Right atrium auricular region (tissue), 2 donors: ENCODE data around the gene XAB2. TPM values are rescaled to one million over a fixed set of nuclear protein-coding genes. Genes with fewer than 3 reads are reported as not detected.

Experiments used
- DNase-seq: peaks from one replicate; pipeline ENCODE4 v3.0.0-alpha.2; 2019; ENCODE audit warnings: low spot score
- H3K27ac ChIP-seq, 2 donors: fragments of 200-600 bp; sonication (generic); 1 replicate in 1 of 2; 2 replicates in 1 of 2; pipeline ENCODE4 v1.5.1; 2016 to 2019
- H3K27me3 ChIP-seq, 2 donors: fragments of 200-600 bp; sonication (generic); one replicate each; pipeline versions ENCODE4 v1.5.1 to v1.6.0; 2017 to 2019
- H3K36me3 ChIP-seq: fragments of 200-600 bp; sonication (generic); one replicate; pipeline ENCODE4 v1.5.1; 2016
- H3K4me1 ChIP-seq, 2 donors: fragments of 200-600 bp; sonication (generic); one replicate each; pipeline versions ENCODE4 v1.5.1 to v1.6.0; 2017 to 2019
- H3K4me3 ChIP-seq, 2 donors: fragments of 200-600 bp; sonication (generic); 1 replicate in 1 of 2; 2 replicates in 1 of 2; pipeline ENCODE4 v1.5.1; 2017 to 2019; ENCODE audit warnings: mild to moderate bottlenecking in 1 of 2, moderate library complexity in 1 of 2
- H3K9me3 ChIP-seq, 2 donors: fragments of 200-600 bp; sonication (generic); one replicate each; pipeline ENCODE4 v1.5.1; 2019
- CTCF ChIP-seq, 2 donors: fragments of 200-600 bp; sonication (generic); IDR thresholded peaks; one replicate each; pipeline ENCODE4 v1.5.1; 2019; ENCODE audit warnings: antibody characterized with exemption in 2 of 2
- total RNA-seq, 2 donors: library from RNA; depleted of rRNA; stranded (reverse); fragments of >200 nt; gene quantifications; one replicate each; pipeline ENCODE4 v1.1.0, GENCODE V29; 2016

Gene XAB2
- total RNA-seq, 2 donors from 2014 or later, result 21.5 to 25.9 TPM

- H3K27ac ChIP-seq, result no peak overlapping the region
- no peaks in the 10 kb centered on the region for H3K9me3 ChIP-seq
- DNase-seq, result no peak
- no peak overlapping the region for H3K4me3 ChIP-seq
- H3K36me3 ChIP-seq, result no peaks in the 10 kb centered on the region
- TF ChIP-seq CTCF (IDR thresholded peaks at IDR 0.05), result no peak
- H3K4me1 ChIP-seq, result no peaks in the 10 kb centered on the region
- no peaks in the 10 kb centered on the region for H3K27me3 ChIP-seq
Measured at GRCh38 chr19:7663706-7664105, 34.4 kb upstream of the XAB2 start.

- H3K9me3 ChIP-seq, result no peaks in the 10 kb centered on the region
- DNase-seq, result no peak
- no peak overlapping the region for H3K4me3 ChIP-seq
- no peaks in the 10 kb centered on the region for H3K4me1 ChIP-seq
- no peak overlapping the region for H3K27ac ChIP-seq
- H3K27me3 ChIP-seq, result no peaks in the 10 kb centered on the region
- TF ChIP-seq CTCF (IDR thresholded peaks at IDR 0.05), result no peak
- H3K36me3 ChIP-seq, result no peaks in the 10 kb centered on the region
Measured at GRCh38 chr19:7662657-7663056, 33.3 kb upstream of the XAB2 start.

GRCh38 chr19:7661744-7662538 is 32.6 kb upstream of the XAB2 start:
- Histone ChIP-seq H3K9me3 (no peaks in the 10 kb centered on the region), H3K36me3 (no peaks in the 10 kb centered on the region), H3K27me3 (no peaks in the 10 kb centered on the region), H3K4me3 (no peak overlapping the region), H3K27ac (no peak overlapping the region), H3K4me1 (no peaks in the 10 kb centered on the region)
- TF ChIP-seq CTCF (IDR thresholded peaks at IDR 0.05), result no peak
- DNase-seq, result no peak

GRCh38 chr19:7658219-7658686 is 28.9 kb upstream of the XAB2 start:
- no peak overlapping the region for H3K27ac ChIP-seq
- H3K4me1 ChIP-seq, result no peaks in the 10 kb centered on the region
- no peaks in the 10 kb centered on the region for H3K27me3 ChIP-seq
- TF ChIP-seq CTCF (IDR thresholded peaks at IDR 0.05), result no peak
- DNase-seq, result no peak
- H3K36me3 ChIP-seq, result no peaks in the 10 kb centered on the region
- no peak overlapping the region for H3K4me3 ChIP-seq
- no peaks in the 10 kb centered on the region for H3K9me3 ChIP-seq

GRCh38 chr19:7657131-7657751 is 27.9 kb upstream of the XAB2 start:
- Histone ChIP-seq H3K27me3 (no peaks in the 10 kb centered on the region), H3K36me3 (no peaks in the 10 kb centered on the region), H3K27ac (no peak overlapping the region), H3K4me3 (no peak overlapping the region), H3K9me3 (no peaks in the 10 kb centered on the region), H3K4me1 (peaks cover 0 to 2% of the 10 kb centered on the region in 2 donors)
- no peak for DNase-seq
- no peak for TF ChIP-seq CTCF (IDR thresholded peaks at IDR 0.05)
